ENCODE measurements around the gene NLRP3. TPM values are rescaled to one million over a fixed set of nuclear protein-coding genes. Genes with fewer than 3 reads are reported as not detected.
A peak's percentile ranks its signal among the peaks of the same experiment; 100 is the strongest.
"Not testable (repeated sequence)": the region's sequence is repeated elsewhere in the genome, so short reads cannot be mapped to it uniquely, and the experiment has no call there.

The NLRP3 gene
- polyA plus RNA-seq (2012; ENCODE audit: missing spikeins), result not detected

DNA sequence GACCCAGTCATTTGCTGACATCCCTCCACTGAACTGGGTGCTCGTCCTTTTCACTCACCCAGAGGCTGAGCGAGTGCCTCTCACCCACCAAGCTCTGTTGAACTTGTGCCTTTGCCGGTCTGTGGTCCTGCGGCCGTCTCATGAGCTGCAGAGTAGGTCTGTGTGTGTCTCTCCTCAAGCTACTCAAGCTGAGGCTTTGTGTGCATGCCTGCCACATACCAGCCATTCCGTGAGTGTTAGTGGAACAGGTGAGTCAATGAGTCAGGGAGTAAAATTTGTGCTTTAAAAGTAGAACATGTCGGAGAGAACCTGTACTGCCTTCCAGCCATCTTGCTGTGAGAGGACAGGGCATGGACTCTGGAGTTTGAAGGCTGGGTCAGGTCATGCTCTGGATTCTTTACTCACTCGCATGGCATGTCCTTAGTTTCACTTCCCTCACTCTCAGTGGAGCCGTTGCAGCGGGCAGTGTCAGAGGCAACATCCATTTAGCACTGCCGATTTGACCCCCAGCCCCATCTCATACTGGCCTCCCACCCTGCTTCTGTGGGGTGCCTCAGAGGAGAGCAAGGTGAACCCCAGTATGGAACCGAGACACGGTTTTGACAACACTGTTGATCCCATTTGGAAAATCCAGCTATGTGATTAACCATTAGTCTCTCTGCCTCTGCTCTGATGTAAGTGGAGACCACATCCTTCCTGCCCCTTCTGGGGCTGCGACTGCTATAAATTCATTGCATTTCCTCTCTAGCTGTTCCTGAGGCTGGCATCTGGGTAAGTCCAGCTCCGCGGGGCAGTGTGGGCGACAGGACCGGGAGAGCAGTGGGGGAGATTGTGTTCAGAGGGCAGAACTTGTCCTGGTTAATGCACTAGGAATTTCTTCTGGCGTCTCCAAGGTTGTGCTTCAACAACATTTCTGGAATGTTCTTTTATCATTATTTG is at the start of gene NLRP3:
TSS of gene NLRP3 (plus strand) at position 751 of the 939 bp plus-strand sequence. CDS start 2,628 bp downstream, outside the sequence.
- no peak for DNase-seq (ENCODE audit: insufficient read length)

GRCh38 chr1:247366345-247366744 is 49.6 kb upstream of the NLRP3 start:
- not testable (repeated sequence) for DNase-seq (ENCODE audit: insufficient read length); FAIRE-seq

More for the DNA sequence above, at the start of gene NLRP3:
- no peak for TF ChIP-seq TAF1 (IDR thresholded peaks at IDR 0.05; ENCODE audit: borderline replicate concordance, low read depth, low read length)
- no peak for TF ChIP-seq POLR2A (IDR thresholded peaks at IDR 0.05; ENCODE audit: low read depth, low read length)
- TF ChIP-seq POLR2AphosphoS5 (IDR thresholded peaks at IDR 0.05; ENCODE audit: low read depth, low read length), result no peak
- FAIRE-seq, result no peak

DNA sequence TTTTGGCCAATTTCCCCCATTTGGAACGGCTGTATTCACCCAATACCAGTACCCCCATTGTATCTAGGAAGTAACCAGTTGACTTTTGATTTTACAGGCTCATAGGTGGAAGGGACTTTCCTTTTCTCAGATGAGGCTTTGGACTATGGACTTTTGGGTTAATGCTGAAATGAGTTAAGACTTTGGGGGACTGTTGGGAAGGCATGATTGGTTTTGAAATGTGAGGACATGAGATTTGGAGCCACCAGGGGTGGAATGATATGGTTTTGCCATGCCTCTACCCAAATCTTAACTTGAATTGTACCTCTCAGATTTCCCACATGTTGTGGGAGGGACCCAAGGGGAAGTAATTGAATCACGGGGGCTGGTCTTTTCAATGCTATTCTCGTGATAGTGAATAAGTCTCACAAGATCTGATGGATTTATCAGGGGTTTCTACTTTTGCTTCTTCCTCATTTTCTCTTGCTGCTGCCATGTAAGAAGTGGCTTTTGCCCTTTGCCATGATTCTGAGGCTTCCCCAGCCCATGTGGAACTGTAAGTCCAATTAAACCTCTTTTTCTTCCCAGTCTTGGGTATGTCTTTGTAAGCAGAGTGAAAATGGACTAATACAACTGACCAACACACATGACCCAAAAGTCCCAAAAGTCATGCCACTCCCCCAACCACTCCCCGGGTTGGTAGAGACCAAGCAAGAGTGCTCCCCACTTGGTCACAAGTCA is 48.9 kb upstream of the NLRP3 start:
- FAIRE-seq (no peak), DNase-seq (ENCODE audit: insufficient read length) (no peak)
- no peak for TF ChIP-seq TAF1 (IDR thresholded peaks at IDR 0.05; ENCODE audit: borderline replicate concordance, low read depth, low read length)
- TF ChIP-seq POLR2AphosphoS5 (IDR thresholded peaks at IDR 0.05; ENCODE audit: low read depth, low read length), result no peak

- TF ChIP-seq TAF1 (IDR thresholded peaks at IDR 0.05; ENCODE audit: borderline replicate concordance, low read depth, low read length), result no peak
- no peak for TF ChIP-seq POLR2AphosphoS5 (IDR thresholded peaks at IDR 0.05; ENCODE audit: low read depth, low read length)
- no peak for TF ChIP-seq POLR2A (IDR thresholded peaks at IDR 0.05; ENCODE audit: low read depth, low read length)
- DNase-seq (ENCODE audit: insufficient read length) (no peak), FAIRE-seq (no peak)
Observed at GRCh38 chr1:247367786-247368422, 48.1 kb upstream of the NLRP3 start.

DNA sequence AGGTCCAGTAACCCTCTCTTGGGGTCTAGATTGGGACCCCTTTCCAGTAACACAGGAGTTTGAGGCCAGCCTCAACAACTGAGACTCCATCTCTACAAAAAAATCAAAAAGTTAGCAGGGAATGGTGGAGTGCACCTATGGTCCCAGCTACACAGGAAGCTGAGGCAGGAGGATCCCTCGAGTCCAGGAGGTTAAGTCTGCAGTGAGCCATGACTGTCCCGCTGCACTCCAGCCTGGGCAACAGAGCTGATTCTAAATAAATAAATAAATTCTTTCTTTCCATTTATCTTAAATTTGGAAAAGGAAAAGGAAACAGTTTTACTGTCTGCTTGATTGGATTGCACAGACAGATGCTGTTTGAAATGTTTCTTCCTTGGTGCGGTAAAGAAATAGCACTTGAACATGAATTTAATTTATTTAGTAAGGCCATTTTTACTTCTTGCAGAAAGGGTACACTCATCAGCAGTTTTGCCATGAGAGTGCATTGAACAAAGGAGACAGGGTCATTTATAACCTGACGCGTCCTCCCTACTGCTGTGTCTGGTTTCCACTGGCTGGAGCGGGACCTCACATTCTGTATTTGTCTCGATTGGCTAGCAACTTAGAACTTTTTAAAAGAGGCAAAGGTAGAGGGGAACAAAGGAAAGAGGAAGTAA is 47.4 kb upstream of the NLRP3 start:
- no peak for TF ChIP-seq POLR2AphosphoS5 (IDR thresholded peaks at IDR 0.05; ENCODE audit: low read depth, low read length)
- TF ChIP-seq POLR2A (IDR thresholded peaks at IDR 0.05; ENCODE audit: low read depth, low read length), result no peak
- no peak for TF ChIP-seq TAF1 (IDR thresholded peaks at IDR 0.05; ENCODE audit: borderline replicate concordance, low read depth, low read length)
- DNase-seq (ENCODE audit: insufficient read length) (no peak), FAIRE-seq (no peak)

- FAIRE-seq (no peak), DNase-seq (ENCODE audit: insufficient read length) (no peak)
- TF ChIP-seq POLR2A (IDR thresholded peaks at IDR 0.05; ENCODE audit: low read depth, low read length) (no peak), POLR2AphosphoS5 (IDR thresholded peaks at IDR 0.05; ENCODE audit: low read depth, low read length) (no peak), TAF1 (IDR thresholded peaks at IDR 0.05; ENCODE audit: borderline replicate concordance, low read depth, low read length) (no peak)
Observed at GRCh38 chr1:247370786-247371732, 44.9 kb upstream of the NLRP3 start.

DNA sequence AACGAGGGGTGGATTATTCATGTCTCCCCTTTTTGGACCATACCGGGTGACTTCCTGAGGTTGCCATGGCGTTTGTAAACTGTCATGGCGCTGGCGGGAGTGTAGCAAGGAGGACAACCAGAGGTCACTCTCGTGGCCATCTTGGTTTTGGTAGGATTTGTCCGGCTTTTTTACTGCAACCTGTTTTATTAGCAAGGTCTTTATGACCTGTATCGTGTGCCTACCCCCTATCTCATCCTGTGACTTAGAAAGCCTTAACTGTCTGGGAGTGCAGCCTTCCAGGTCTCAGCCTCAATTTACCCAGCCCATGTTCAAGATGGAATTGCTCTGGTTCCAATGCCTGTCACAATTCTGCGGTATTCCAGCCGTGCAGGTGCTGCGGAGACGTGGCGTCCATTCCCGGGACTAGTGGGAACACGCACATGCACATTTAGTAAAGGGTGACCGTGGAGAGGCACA is 44.1 kb upstream of the NLRP3 start:
- TF ChIP-seq TAF1 (IDR thresholded peaks at IDR 0.05; ENCODE audit: borderline replicate concordance, low read depth, low read length) (no peak), POLR2AphosphoS5 (IDR thresholded peaks at IDR 0.05; ENCODE audit: low read depth, low read length) (no peak), POLR2A (IDR thresholded peaks at IDR 0.05; ENCODE audit: low read depth, low read length) (no peak)
- FAIRE-seq, result no peak
- DNase-seq (ENCODE audit: insufficient read length), result no peak

- TF ChIP-seq TAF1 (IDR thresholded peaks at IDR 0.05; ENCODE audit: borderline replicate concordance, low read depth, low read length), result no peak
- no peak for FAIRE-seq
- peak; percentile 34 for DNase-seq (ENCODE audit: insufficient read length)
Observed at GRCh38 chr1:247373721-247374141, 42.2 kb upstream of the NLRP3 start.

GRCh38 chr1:247374651-247375334 is 41.2 kb upstream of the NLRP3 start:
- not testable (repeated sequence) for DNase-seq (ENCODE audit: insufficient read length); FAIRE-seq

- DNase-seq (ENCODE audit: insufficient read length) (no peak), FAIRE-seq (no peak)
- TF ChIP-seq TAF1 (IDR thresholded peaks at IDR 0.05; ENCODE audit: borderline replicate concordance, low read depth, low read length) (no peak), POLR2AphosphoS5 (IDR thresholded peaks at IDR 0.05; ENCODE audit: low read depth, low read length) (no peak), POLR2A (IDR thresholded peaks at IDR 0.05; ENCODE audit: low read depth, low read length) (no peak)
Observed at GRCh38 chr1:247375747-247376146, 40.2 kb upstream of the NLRP3 start.
